Heart left ventricle (tissue), 16 donors: Measurements from ENCODE around the gene KLF15. TPM values are rescaled to one million over a fixed set of nuclear protein-coding genes. Genes with fewer than 3 reads are reported as not detected.
A peak's percentile ranks its signal among the peaks of the same experiment; 100 is the strongest.

Source experiments
- ATAC-seq, 4 donors: fragments of 200-7000 bp; cut with Tn5 transposase; one replicate each; pipeline ENCODE4 v1.9.1; 2020 to 2022; ENCODE audit warnings: moderate library complexity in 4 of 4, mild to moderate bottlenecking in 3 of 4, moderate number of reproducible peaks in 1 of 4
- DNase-seq, 5 donors: peaks; one replicate each; pipeline ENCODE4 v3.0.0-alpha.2; 2020
- H3K27ac ChIP-seq, 12 donors: fragments of 200-600 bp; sonication (generic) in 4 of 12; one replicate each; pipeline versions ENCODE4 v1.5.0 to v1.8.0; 2016 to 2022; ENCODE audit warnings: mild to moderate bottlenecking in 2 of 12
- H3K27me3 ChIP-seq, 9 donors: fragments of 200-600 bp; sonication (generic) in 2 of 9; one replicate each; pipeline versions ENCODE4 v1.5.1 to v1.8.0; 2016 to 2022; ENCODE audit warnings: mild to moderate bottlenecking in 3 of 9
- H3K36me3 ChIP-seq, 9 donors: fragments of 200-600 bp; sonication (generic) in 2 of 9; one replicate each; pipeline versions ENCODE4 v1.5.0 to v1.8.0; 2018 to 2022; ENCODE audit warnings: mild to moderate bottlenecking in 2 of 9
- H3K4me1 ChIP-seq, 12 donors: fragments of 200-600 bp; sonication (generic) in 4 of 12; one replicate each; pipeline versions ENCODE4 v1.5.0 to v1.8.0; 2016 to 2022; ENCODE audit warnings: mild to moderate bottlenecking in 3 of 12
- H3K4me3 ChIP-seq, 12 donors: fragments of 200-600 bp; sonication (generic) in 4 of 12; one replicate each; pipeline versions ENCODE4 v1.5.0 to v1.8.0; 2017 to 2022; ENCODE audit warnings: mild to moderate bottlenecking in 9 of 12, moderate library complexity in 4 of 12
- H3K9me3 ChIP-seq, 12 donors: fragments of 200-600 bp; sonication (generic) in 4 of 12; one replicate each; pipeline versions ENCODE4 v1.5.0 to v1.8.0; 2016 to 2022; ENCODE audit warnings: mild to moderate bottlenecking in 1 of 12
- CTCF ChIP-seq, 12 donors: fragments of 200-600 bp; sonication (generic) in 4 of 12; IDR thresholded peaks; one replicate each; pipeline versions ENCODE4 v1.5.0 to v1.8.0; 2018 to 2022; ENCODE audit warnings: antibody characterized with exemption in 12 of 12, mild to moderate bottlenecking in 5 of 12
- POLR2A ChIP-seq, 2 donors: fragments of 450-650 bp; IDR thresholded peaks; one replicate each; pipeline ENCODE4 v1.6.1; 2017; ENCODE audit warnings: antibody characterized with exemption in 2 of 2, mild to moderate bottlenecking in 2 of 2, moderate library complexity in 2 of 2
- WGBS, 4 donors: extraction: QIAGEN DNeasy Blood & Tissue Kit in 2 of 4; methylation state at CpG; one replicate each; pipeline versions ENCODE4 v1.1.5 to v1.1.7; 2013 to 2018; 5-methylcytosine and 5-hydroxymethylcytosine counted together
- intact Hi-C, 10 donors: fragments of 100-400 bp; cut with DNase I; formaldehyde crosslinking; loops; one replicate each; pipeline versions ENCODE4 v1.11.1 to v1.14.2; 2022
- polyA plus RNA-seq, 2 donors: library from polyadenylated mRNA; stranded (reverse); fragments of 200-250 nt; gene quantifications; one replicate each; pipeline ENCODE4 v1.2.3, GENCODE V29; 2013
- total RNA-seq, 9 donors: library from RNA; depleted of rRNA in 2 of 9; stranded (reverse); fragments of >200 nt in 2 of 9; fragmentation: NEBNext Ultra II Directional in 3 of 9; extraction: Animal tissue kit (Norgen Biotek cat#: 25700) in 3 of 9; gene quantifications; one replicate each; pipeline versions ENCODE4 v1.1.0 to v1.2.4, GENCODE V29; 2016 to 2023
- donor health status: ischemic (EF 13 %, LVEDD 7.1; RV severe dilation, severe dysfunction).
- donor health status: healthy with polysubstance abuse.
- donor health status: DM: no; HTN: yes; CAD: no.
- donor health status: DM: no; HTN: no; CAD: no.
- donor health status: ischemic (EF 25% LVEDD 6.9; RV normal size, moderate dysfunction).
- donor health status: ischemic (EF 25% LVEDD 5.7; RV mildly dilated, moderate dysfunction).
- donor health status: healthy.
- donor health status: DM: yes; HTN: yes; CAD: no.
- donor health status: ischemic (EF 35%, LVEDD 5.7; RV mildly dilated, moderate dysfunction).
- donor health status: nonischemic (EF 11% LVEDD 7.7; RV severe dilation, severe dysfunction).
- donor health status: DM: yes; HTN: yes; CAD: no.
- donor health status: PGD.
- donor health status: ischemic (EF 29% LVEDD 5.4; RV normal size, mild dysfunction).
- donor health status: nonischemic (EF 23%, LVEDD 6.1; RV moderate dilation, normal function).

The KLF15 gene
- total and polyA plus RNA-seq, 11 donors = 10.5 to 85.8 (median 35.9) TPM

DNA sequence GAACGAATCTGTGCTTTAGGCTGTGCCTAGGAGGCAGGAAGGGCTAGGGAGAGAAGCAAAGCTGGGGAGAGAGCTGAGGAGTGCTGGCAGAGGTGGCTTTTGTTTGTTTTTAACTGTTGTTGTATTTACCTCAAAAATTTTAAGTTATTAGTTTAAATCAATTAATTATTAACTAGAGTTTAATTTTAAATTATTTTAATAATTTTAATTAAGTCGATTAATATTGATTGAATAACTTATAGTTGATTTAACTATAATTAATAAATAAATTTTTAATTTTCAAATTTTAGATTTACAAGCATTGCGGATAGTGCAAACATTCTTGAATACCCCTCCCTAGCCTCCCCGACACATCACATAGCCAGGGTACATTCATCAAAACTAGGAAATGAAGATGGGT is 30.6 kb downstream of the KLF15 start:
- Histone ChIP-seq H3K27me3 (no peaks in the 10 kb centered on the region), H3K4me3 (no peak overlapping the region), H3K27ac (no peak overlapping the region), H3K9me3 (peaks cover 0 to 25% (median 11%) of the 10 kb centered on the region in 12 donors), H3K4me1 (no peaks in the 10 kb centered on the region), H3K36me3 (peaks cover 0 to 4% (median 0%) of the 10 kb centered on the region in 9 donors)
- no peak for DNase-seq
- 84 to 88% (median 86%) methylated on average over 4 of the region's 4 CpGs for WGBS, 4 donors
- no peak for ATAC-seq
- intact Hi-C loops = no loop called here
- TF ChIP-seq POLR2A (IDR thresholded peaks at IDR 0.05) (no peak), CTCF (IDR thresholded peaks at IDR 0.05) (no peak)

DNA sequence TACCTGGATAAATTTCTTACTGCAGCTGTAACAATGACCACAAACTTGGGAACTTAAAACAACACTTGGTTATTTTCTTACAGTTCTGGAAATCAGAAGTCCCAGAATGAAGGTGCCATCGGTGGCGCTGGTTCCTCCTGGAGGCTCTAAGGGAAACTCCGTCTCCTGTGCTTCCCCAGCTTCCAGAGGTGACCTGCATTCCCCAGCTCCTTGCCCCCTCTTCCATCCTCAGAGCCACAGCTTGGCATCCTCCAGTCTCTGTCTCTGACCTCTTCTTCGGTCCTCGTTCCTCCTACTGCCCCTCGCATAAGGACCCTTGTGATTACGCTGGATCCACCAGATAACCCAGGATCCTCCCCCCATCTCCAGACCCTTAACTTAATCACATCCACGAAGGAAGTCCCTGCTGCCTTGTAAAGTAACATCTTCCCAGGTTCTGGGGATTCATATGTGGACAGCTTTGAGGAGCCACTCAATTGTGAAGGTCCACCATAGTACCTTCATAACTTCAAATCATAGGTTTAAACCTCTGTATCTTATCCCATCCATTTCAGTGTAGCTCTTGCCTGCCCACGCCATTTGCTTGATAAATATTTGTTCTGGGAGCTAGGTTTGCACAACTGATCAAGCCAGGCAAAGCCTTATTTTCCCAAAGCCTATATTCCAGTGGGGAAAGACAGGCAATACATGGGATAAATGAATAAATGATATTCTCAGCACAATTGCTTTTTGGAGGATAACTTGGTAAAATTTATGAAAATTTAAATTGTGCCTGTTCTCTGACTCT is 34.8 kb downstream of the KLF15 start:
- Histone ChIP-seq H3K27ac (no peak overlapping the region), H3K36me3 (no peaks in the 10 kb centered on the region), H3K4me3 (no peak overlapping the region), H3K4me1 (no peaks in the 10 kb centered on the region), H3K27me3 (no peaks in the 10 kb centered on the region), H3K9me3 (peaks cover 0 to 11% (median 0%) of the 10 kb centered on the region in 12 donors)
- DNase-seq (peak in 1 of 5 donors; percentile 6), ATAC-seq (no peak)
- 64 to 80% (median 76%) methylated on average over 9 of the region's 9 CpGs for WGBS, 4 donors
- TF ChIP-seq POLR2A (IDR thresholded peaks at IDR 0.05) = no peak
- TF ChIP-seq CTCF (IDR thresholded peaks at IDR 0.05) = no peak
- intact Hi-C loops = loop anchor here in 1 of 10 donors (2.0 kb wide), 1 partner anchor 22 kb away; no protein-coding TSS in a partner anchor

GRCh38 chr3:126321490-126321889 is 35.7 kb downstream of the KLF15 start:
- TF ChIP-seq CTCF (IDR thresholded peaks at IDR 0.05) = no peak
- no peak for TF ChIP-seq POLR2A (IDR thresholded peaks at IDR 0.05)
- WGBS, 4 donors = 64 to 85% (median 81%) methylated on average over 7 to 9 of the region's 9 CpGs
- no peak overlapping the region for H3K4me3 ChIP-seq
- intact Hi-C loops = no loop called here
- H3K27me3 ChIP-seq = no peaks in the 10 kb centered on the region
- no peaks in the 10 kb centered on the region for H3K4me1 ChIP-seq
- DNase-seq = peak in 1 of 5 donors; percentile 43
- peaks cover 0 to 11% (median 0%) of the 10 kb centered on the region in 12 donors for H3K9me3 ChIP-seq
- no peaks in the 10 kb centered on the region for H3K36me3 ChIP-seq
- no peak for ATAC-seq
- no peak overlapping the region for H3K27ac ChIP-seq

- H3K27ac ChIP-seq = no peak overlapping the region
- peaks cover 0 to 8% (median 0%) of the 10 kb centered on the region in 12 donors for H3K9me3 ChIP-seq
- TF ChIP-seq CTCF (IDR thresholded peaks at IDR 0.05) (no peak), POLR2A (IDR thresholded peaks at IDR 0.05) (no peak)
- H3K27me3 ChIP-seq = no peaks in the 10 kb centered on the region
- H3K4me1 ChIP-seq = no peaks in the 10 kb centered on the region
- WGBS, 4 donors = 83 to 86% (median 84%) methylated on average over 7 of the region's 7 CpGs
- peak in 1 of 5 donors; percentile 20 for DNase-seq
- ATAC-seq = peak in 1 of 4 donors; percentile 10
- intact Hi-C loops = no loop called here
- no peaks in the 10 kb centered on the region for H3K36me3 ChIP-seq
- H3K4me3 ChIP-seq = no peak overlapping the region
These were observed 36.5 kb downstream of the KLF15 start for GRCh38 chr3:126320517-126321293.
